ENCODE data around the gene CPSF4.
A peak's percentile ranks its signal among the peaks of the same experiment; 100 is the strongest.

CPSF4 gene

GRCh38 chr7:99438573-99439480 lies at the start of gene CPSF4, which contains the start of gene PTCD1:
CPSF4 (plus strand) TSS chr7:99438943; CDS start chr7:99439083, 140 bp downstream.
PTCD1 (minus strand) TSS chr7:99438798; CDS start chr7:99435242, 3,556 bp downstream.
- peak; percentile 79 to 83 for DNase-seq (ENCODE audit: low read depth in 2 of 2)

- DNase-seq (ENCODE audit: low read depth in 2 of 2), result no peak
Observed at GRCh38 chr7:99389772-99390171, 49.0 kb upstream of the CPSF4 start.

GRCh38 chr7:99390941-99391602 lies 47.7 kb upstream of the CPSF4 start:
- DNase-seq (ENCODE audit: low read depth in 2 of 2), result no peak

GRCh38 chr7:99392046-99392445 lies 46.7 kb upstream of the CPSF4 start:
- no peak for DNase-seq (ENCODE audit: low read depth in 2 of 2)

- no peak for DNase-seq (ENCODE audit: low read depth in 2 of 2)
Observed at GRCh38 chr7:99392659-99393354, 45.9 kb upstream of the CPSF4 start.

- DNase-seq (ENCODE audit: low read depth in 2 of 2), result no peak
Observed at GRCh38 chr7:99393355-99394187, 45.2 kb upstream of the CPSF4 start.

- no peak for DNase-seq (ENCODE audit: low read depth in 2 of 2)
Observed at GRCh38 chr7:99394188-99394502, 44.6 kb upstream of the CPSF4 start.

GRCh38 chr7:99395616-99396327 lies 43.0 kb upstream of the CPSF4 start:
- DNase-seq (ENCODE audit: low read depth in 2 of 2), result no peak

GRCh38 chr7:99396418-99397296 lies 42.1 kb upstream of the CPSF4 start:
- no peak for DNase-seq (ENCODE audit: low read depth in 2 of 2)

- DNase-seq (ENCODE audit: low read depth in 2 of 2), result no peak
Observed at GRCh38 chr7:99397297-99397983, 41.3 kb upstream of the CPSF4 start.

GRCh38 chr7:99398891-99399445 lies 39.8 kb upstream of the CPSF4 start:
- no peak for DNase-seq (ENCODE audit: low read depth in 2 of 2)

GRCh38 chr7:99399597-99399996 lies 39.1 kb upstream of the CPSF4 start:
- DNase-seq (ENCODE audit: low read depth in 2 of 2), result no peak

- no peak for DNase-seq (ENCODE audit: low read depth in 2 of 2)
Observed at GRCh38 chr7:99402854-99403253, 35.9 kb upstream of the CPSF4 start.

- DNase-seq (ENCODE audit: low read depth in 2 of 2), result no peak
Observed at GRCh38 chr7:99403764-99404163, 35.0 kb upstream of the CPSF4 start.

- no peak for DNase-seq (ENCODE audit: low read depth in 2 of 2)
Observed at GRCh38 chr7:99404235-99404976, 34.3 kb upstream of the CPSF4 start.

- no peak for DNase-seq (ENCODE audit: low read depth in 2 of 2)
Observed at GRCh38 chr7:99404977-99405320, 33.8 kb upstream of the CPSF4 start.

GRCh38 chr7:99406557-99406956 lies 32.2 kb upstream of the CPSF4 start:
- no peak for DNase-seq (ENCODE audit: low read depth in 2 of 2)

GRCh38 chr7:99407872-99408378 lies 30.8 kb upstream of the CPSF4 start:
- peak; percentile 25 to 33 for DNase-seq (ENCODE audit: low read depth in 2 of 2)
